H1 (cell line): Measurements from ENCODE around the gene TRIP11. TPM values are rescaled to one million over a fixed set of nuclear protein-coding genes. Genes with fewer than 3 reads are reported as not detected.

Experiments
- CTCF ChIA-PET: fragments of 300-600 bp; sonication (Branson Sonifier 250); formaldehyde crosslinking; loops from one replicate; lab custom pipeline; 2021; ENCODE audit not compliant: partially characterized antibody; lab: Charles Lee
- POLR2A ChIA-PET: fragments of 300-600 bp; sonication (Branson Sonifier 250); formaldehyde crosslinking; loops from one replicate; lab custom pipeline; 2021; ENCODE audit warnings: inconsistent platforms; ENCODE audit not compliant: partially characterized antibody; lab: Charles Lee
- DNase-seq, 2 experiments: peaks; one replicate each; pipeline versions ENCODE4 v3.0.0 to v3.0.0-alpha.2; 2010 to 2022; ENCODE audit warnings: low spot score in 2 of 2, low read depth in 1 of 2, mixed read lengths in 1 of 2
- FAIRE-seq: peaks from 2 replicates; lab custom pipeline; 2011; peaks lifted over from hg19 to GRCh38; lab: Jason Lieb, UNC
- H2AFZ ChIP-seq: 2 replicates; pipeline ENCODE4 v1.8.1; 2012; ENCODE audit warnings: low read length, inconsistent platforms
- H2AK5ac ChIP-seq: 2 replicates; pipeline ENCODE4 v1.6.1; 2013; ENCODE audit warnings: low read depth, low read length
- H2BK120ac ChIP-seq: replicated peaks from 2 replicates; pipeline ENCODE3; 2013; ENCODE audit warnings: low read depth, low read length, inconsistent platforms
- H2BK12ac ChIP-seq: 2 replicates; pipeline ENCODE4 v1.6.1; 2013; ENCODE audit warnings: low read depth, low read length
- H2BK15ac ChIP-seq: 2 replicates; pipeline ENCODE4 v1.6.1; 2013; ENCODE audit warnings: low read length
- H2BK20ac ChIP-seq: 2 replicates; pipeline ENCODE4 v1.6.1; 2013; ENCODE audit warnings: low read length
- H2BK5ac ChIP-seq: 2 replicates; pipeline ENCODE4 v1.6.1; 2013; ENCODE audit warnings: low read depth, low read length
- H3K14ac ChIP-seq: 2 replicates; pipeline ENCODE4 v1.6.1; 2013; ENCODE audit warnings: inconsistent platforms; ENCODE audit not compliant: insufficient read length
- H3K18ac ChIP-seq: 2 replicates; pipeline ENCODE4 v1.6.1; 2013; ENCODE audit warnings: low read length; ENCODE audit errors: extremely low read depth
- H3K23ac ChIP-seq: 2 replicates; pipeline ENCODE4 v1.6.1; 2013; ENCODE audit warnings: inconsistent platforms; ENCODE audit not compliant: insufficient read length
- H3K23me2 ChIP-seq: 2 replicates; pipeline ENCODE4 v1.6.1; 2013; ENCODE audit warnings: low read depth, low read length
- H3K27ac ChIP-seq: 2 replicates; pipeline ENCODE4 v1.6.1; 2011; ENCODE audit warnings: low read depth, low read length, inconsistent platforms
- H3K27me3 ChIP-seq, 4 experiments: replicated peaks in 1 of 4; 1 replicate in 1 of 4; 2 replicates in 3 of 4; pipeline versions ENCODE4 v1.6.1 to v1.8.1; 2011 to 2013; ENCODE audit warnings: low read length in 3 of 4, mild to moderate bottlenecking in 3 of 4, inconsistent platforms in 2 of 4, mixed read lengths in 2 of 4, moderate library complexity in 1 of 4; ENCODE audit not compliant: control insufficient read depth in 3 of 4, insufficient read depth in 3 of 4; ENCODE audit errors: extremely low read depth in 1 of 4
- H3K36me3 ChIP-seq, 4 experiments: 2 replicates each; pipeline versions ENCODE4 v1.6.1 to v1.8.1; 2011 to 2013; ENCODE audit warnings: mild to moderate bottlenecking in 4 of 4, low read length in 3 of 4, moderate library complexity in 2 of 4, control low read depth in 1 of 4, inconsistent platforms in 1 of 4; ENCODE audit not compliant: insufficient read depth in 4 of 4, control insufficient read depth in 2 of 4
- H3K4ac ChIP-seq: replicated peaks from 2 replicates; pipeline ENCODE3; 2013; ENCODE audit warnings: low read length, low read depth, mixed read lengths, inconsistent platforms; ENCODE audit not compliant: insufficient read length
- H3K4me1 ChIP-seq, 4 experiments: replicated peaks in 1 of 4; 1 replicate in 1 of 4; 2 replicates in 3 of 4; pipeline versions ENCODE4 v1.6.1 to v1.8.1; 2011 to 2013; ENCODE audit warnings: low read length in 3 of 4, inconsistent platforms in 2 of 4, mixed read lengths in 1 of 4; ENCODE audit not compliant: insufficient read depth in 4 of 4, control insufficient read depth in 3 of 4
- H3K4me2 ChIP-seq, 2 experiments: 2 replicates each; pipeline versions ENCODE4 v1.6.1 to v1.8.1; 2011 to 2013; ENCODE audit warnings: low read depth in 2 of 2, low read length in 2 of 2, control low read depth in 1 of 2, inconsistent platforms in 1 of 2, mild to moderate bottlenecking in 1 of 2; ENCODE audit not compliant: insufficient read depth in 1 of 2
- H3K4me3 ChIP-seq, 4 experiments: fragments of 200-600, 300-600 bp in 1 of 4; sonication (generic), shearing (Covaris generic), sonication (Bioruptor Twin) in 1 of 4; 2 replicates each; pipeline versions ENCODE4 v1.5.1 to v1.8.1; 2011 to 2016; ENCODE audit warnings: low read length in 4 of 4, low read depth in 3 of 4, control low read depth in 2 of 4, inconsistent platforms in 2 of 4, mild to moderate bottlenecking in 2 of 4, mixed read lengths in 1 of 4, moderate library complexity in 1 of 4; ENCODE audit not compliant: insufficient read depth in 2 of 4; ENCODE audit errors: extremely low read depth in 1 of 4
- H3K56ac ChIP-seq: replicated peaks from 2 replicates; pipeline ENCODE3; 2013; ENCODE audit warnings: low read depth, mild to moderate bottlenecking, mixed read lengths, low read length, inconsistent platforms; ENCODE audit not compliant: insufficient read length
- H3K79me1 ChIP-seq: 2 replicates; pipeline ENCODE4 v1.6.1; 2013; ENCODE audit warnings: low read depth, low read length, control low read depth
- H3K79me2 ChIP-seq, 2 experiments: 2 replicates each; pipeline versions ENCODE4 v1.6.1 to v1.8.1; 2012 to 2013; ENCODE audit warnings: low read length in 2 of 2, mild to moderate bottlenecking in 2 of 2, inconsistent platforms in 1 of 2; ENCODE audit not compliant: insufficient read depth in 2 of 2, control insufficient read depth in 1 of 2
- H3K9ac ChIP-seq, 4 experiments: replicated peaks in 1 of 4; 1 replicate in 1 of 4; 2 replicates in 3 of 4; pipeline versions ENCODE4 v1.6.1 to v1.8.1; 2011 to 2013; ENCODE audit warnings: low read depth in 3 of 4, low read length in 3 of 4, control low read depth in 2 of 4, mild to moderate bottlenecking in 2 of 4, moderate library complexity in 2 of 4, inconsistent platforms in 1 of 4; ENCODE audit errors: extremely low read depth in 1 of 4
- H3K9me3 ChIP-seq, 2 experiments: 2 replicates each; pipeline versions ENCODE4 v1.6.1 to v1.8.1; 2012 to 2013; ENCODE audit warnings: mild to moderate bottlenecking in 2 of 2, moderate library complexity in 2 of 2, control low read depth in 1 of 2, inconsistent platforms in 1 of 2, low read depth in 1 of 2, low read length in 1 of 2, mixed read lengths in 1 of 2; ENCODE audit not compliant: insufficient read depth in 2 of 2
- H4K20me1 ChIP-seq, 2 experiments: replicated peaks in 1 of 2; 2 replicates each; pipeline versions ENCODE3 to v1.8.1; 2011 to 2013; ENCODE audit warnings: inconsistent platforms in 2 of 2, low read length in 2 of 2, mild to moderate bottlenecking in 1 of 2; ENCODE audit not compliant: insufficient read depth in 2 of 2, control insufficient read depth in 1 of 2
- H4K5ac ChIP-seq: 2 replicates; pipeline ENCODE4 v1.6.1; 2013; ENCODE audit warnings: low read length, low read depth, mixed read lengths, inconsistent platforms; ENCODE audit not compliant: insufficient read length
- H4K8ac ChIP-seq: 2 replicates; pipeline ENCODE4 v1.8.0; 2013; ENCODE audit warnings: mild to moderate bottlenecking, moderate library complexity, low read length, inconsistent platforms; ENCODE audit not compliant: insufficient read depth; ENCODE audit errors: extremely low read depth
- H4K91ac ChIP-seq: replicated peaks from 2 replicates; pipeline ENCODE3; 2013; ENCODE audit warnings: low read length, mixed read lengths, inconsistent platforms; ENCODE audit not compliant: insufficient read length
- ATF2 ChIP-seq: IDR thresholded peaks from 2 replicates; pipeline ENCODE4 v1.6.1; 2012; ENCODE audit warnings: low read length, inconsistent platforms
- BACH1 ChIP-seq: IDR thresholded peaks from 2 replicates; pipeline ENCODE4 v1.6.1; 2012; ENCODE audit warnings: low read length, improper control_type of control experiment
- CHD1 ChIP-seq: IDR thresholded peaks from 2 replicates; pipeline ENCODE4 v1.6.1; 2012; ENCODE audit warnings: low read depth, low read length, improper control_type of control experiment
- MAFK ChIP-seq: IDR thresholded peaks from 2 replicates; pipeline ENCODE4 v1.6.1; 2012; ENCODE audit warnings: low read depth, mild to moderate bottlenecking, improper control_type of control experiment, low read length
- NANOG ChIP-seq: IDR thresholded peaks from 2 replicates; pipeline ENCODE4 v1.6.1; 2011; ENCODE audit warnings: low read length, low read depth, mild to moderate bottlenecking, inconsistent platforms; ENCODE audit not compliant: insufficient read depth, poor library complexity, severe bottlenecking
- POLR2A ChIP-seq, 2 experiments: IDR thresholded peaks; 1 replicate in 1 of 2; 2 replicates in 1 of 2; pipeline ENCODE4 v1.6.1; 2011; ENCODE audit warnings: low read depth in 2 of 2, low read length in 2 of 2, mild to moderate bottlenecking in 2 of 2; ENCODE audit errors: control extremely low read depth in 1 of 2
- POU5F1 ChIP-seq: IDR thresholded peaks from 2 replicates; pipeline ENCODE4 v1.6.1; 2011; ENCODE audit warnings: low read depth, mild to moderate bottlenecking, low read length, moderate library complexity
- RAD21 ChIP-seq, 2 experiments: IDR thresholded peaks in 1 of 2; conservative IDR thresholded peaks in 1 of 2; 2 replicates each; pipeline ENCODE4 v1.6.1; 2011; ENCODE audit warnings: low read depth in 2 of 2, low read length in 2 of 2, improper control_type of control experiment in 1 of 2, inconsistent platforms in 1 of 2, mild to moderate bottlenecking in 1 of 2, moderate library complexity in 1 of 2
- SRF ChIP-seq: IDR thresholded peaks from 2 replicates; pipeline ENCODE4 v1.6.1; 2011; ENCODE audit warnings: mild to moderate bottlenecking, low read depth, low read length, moderate library complexity
- TBP ChIP-seq: IDR thresholded peaks from 2 replicates; pipeline ENCODE4 v1.6.1; 2011; ENCODE audit warnings: low read depth, low read length, improper control_type of control experiment
- TCF12 ChIP-seq: IDR thresholded peaks from 2 replicates; pipeline ENCODE4 v1.6.1; 2011; ENCODE audit warnings: low read depth, mild to moderate bottlenecking, low read length
- polyA plus RNA-seq, 7 experiments: library from polyadenylated mRNA; depleted of rRNA in 3 of 7; stranded (reverse) in 5 of 7; unstranded in 2 of 7; fragments of >200 nt in 5 of 7; fragments of 200-250 nt in 2 of 7; gene quantifications; 1 replicate in 5 of 7; 2 replicates in 1 of 7; 4 replicates in 1 of 7; pipeline versions ENCODE4 v1.2.1 to v1.2.3, GENCODE V29; 2011 to 2013; ENCODE audit warnings: missing spikeins in 2 of 7, mixed read lengths in 2 of 7
- total RNA-seq: library from RNA; stranded (reverse); fragmentation: NEBNext Ultra II Directional; extraction: Animal tissue kit (Norgen Biotek cat#: 25700); gene quantifications from 2 replicates; pipeline ENCODE4 v1.2.1, GENCODE V29; 2021

Gene TRIP11
- total and polyA plus RNA-seq, 2 of the 8 experiments (the other 6 are each of a cell fraction or from before 2014, with no cell fraction given) = 3.3 to 30.4 TPM

- Histone ChIP-seq H4K20me1 (no peaks in the 10 kb centered on the region), H2AK5ac (no peak overlapping the region), H3K4ac (no peak overlapping the region), H2BK120ac (no peak overlapping the region), H3K18ac (no peak overlapping the region), H3K4me1 (no peaks in the 10 kb centered on the region), H2BK15ac (no peak overlapping the region), H2BK12ac (no peak overlapping the region), H3K23ac (no peak overlapping the region), H3K27me3 (no peaks in the 10 kb centered on the region), H3K9me3 (no peaks in the 10 kb centered on the region), H3K9ac (no peak overlapping the region), H3K23me2 (no peaks in the 10 kb centered on the region), H2BK5ac (no peak overlapping the region), H3K36me3 (peaks cover 0 to 3% (median 0%) of the 10 kb centered on the region in 4 experiments; a peak in 3 of 8 replicates), H2AFZ (no peak overlapping the region), H3K79me2 (no peaks in the 10 kb centered on the region), H4K91ac (no peak overlapping the region), H3K4me3 (no peak overlapping the region), H3K79me1 (no peaks in the 10 kb centered on the region), H3K56ac (no peak overlapping the region), H3K4me2 (no peak overlapping the region), H3K27ac (no peak overlapping the region), H4K5ac (no peak overlapping the region), H2BK20ac (no peak overlapping the region), H3K14ac (no peak overlapping the region), H4K8ac (no peak overlapping the region)
- CTCF ChIA-PET = interaction anchor here (2.9 kb wide), 1 partner anchor 17 kb away, joined by 8 read pairs; no protein-coding TSS in a partner anchor
- POLR2A ChIA-PET = no interaction called here
- DNase-seq (no peak), FAIRE-seq (no peak)
- TF ChIP-seq CHD1 = no peak
- no peak for TF ChIP-seq BACH1
- no peak for TF ChIP-seq TBP
- no peak for TF ChIP-seq ATF2
- no peak for TF ChIP-seq MAFK
- no peak for TF ChIP-seq SRF
- no peak for TF ChIP-seq TCF12
- no peak for TF ChIP-seq POU5F1
- no peak for TF ChIP-seq POLR2A (IDR thresholded peaks at IDR 0.05; ENCODE audit: control extremely low read depth in 1 of 2, low read depth in 2 of 2, low read length in 2 of 2)
- TF ChIP-seq NANOG = no peak
- no peak for TF ChIP-seq RAD21 (IDR thresholded peaks at IDR 0.05 in 1 of 2, conservative IDR thresholded peaks at IDR 0.05 in 1 of 2; ENCODE audit: low read depth in 2 of 2, low read length in 2 of 2)
Observed at GRCh38 chr14:91980157-91980556, 59.7 kb downstream of the TRIP11 start.
